ENCODE results near the gene CISTR.
A peak's percentile ranks its signal among the peaks of the same experiment; 100 is the strongest.

CISTR gene

GRCh38 chr12:53743266-53744129 is 8.3 kb downstream of the CISTR start:
- no peak for DNase-seq (ENCODE audit: low read depth)

- DNase-seq (ENCODE audit: low read depth) = no peak
Observed at GRCh38 chr12:53740130-53740491, 11.7 kb downstream of the CISTR start.

DNA sequence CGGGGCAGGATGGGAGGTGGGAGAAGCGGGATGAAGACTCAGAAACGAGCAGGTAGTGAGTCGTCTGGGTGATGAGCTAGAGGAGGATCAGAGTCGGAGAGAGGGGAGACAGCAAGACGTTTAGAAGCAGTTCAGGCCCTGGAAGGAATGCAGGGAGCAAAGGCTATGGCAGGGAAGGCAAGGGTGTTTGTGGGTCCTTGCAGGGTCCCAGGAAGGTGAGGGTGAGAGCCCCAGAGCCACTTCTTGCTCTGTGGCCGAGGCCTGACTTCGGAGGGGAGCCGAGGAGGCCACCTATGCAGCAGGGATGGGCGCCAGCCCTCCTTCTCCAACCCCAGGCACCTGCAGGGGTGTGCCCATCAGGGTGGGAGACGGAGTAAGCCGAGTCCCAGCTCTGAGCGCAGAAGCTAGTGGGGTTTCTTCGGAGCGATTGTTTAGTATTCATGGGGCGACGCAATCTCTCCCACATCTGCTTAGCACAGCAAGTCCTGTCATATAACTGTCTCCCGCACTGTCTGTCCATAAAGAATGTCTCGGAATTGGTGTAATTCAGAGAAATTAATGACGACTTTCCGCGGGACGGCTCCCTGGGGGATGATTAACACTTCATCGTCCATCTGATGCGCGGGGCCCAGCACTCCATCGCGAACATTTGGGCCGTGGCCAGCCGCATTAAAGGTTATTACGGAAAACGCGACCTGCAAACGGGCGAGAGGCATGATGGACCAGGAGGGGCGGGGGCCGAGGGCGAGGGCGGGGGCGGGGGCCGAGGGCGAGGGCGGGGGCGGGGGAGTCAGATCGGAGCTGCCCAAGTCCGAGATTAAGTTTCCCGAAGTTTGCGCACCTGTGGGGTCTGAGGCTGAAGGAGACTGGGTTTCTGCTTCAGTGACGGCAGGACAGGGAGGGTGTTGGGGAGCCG is 12.3 kb downstream of the CISTR start:
- DNase-seq (ENCODE audit: low read depth) = no peak

- DNase-seq (ENCODE audit: low read depth) = no peak
Observed at GRCh38 chr12:53738406-53739213, 13.2 kb downstream of the CISTR start.

DNA sequence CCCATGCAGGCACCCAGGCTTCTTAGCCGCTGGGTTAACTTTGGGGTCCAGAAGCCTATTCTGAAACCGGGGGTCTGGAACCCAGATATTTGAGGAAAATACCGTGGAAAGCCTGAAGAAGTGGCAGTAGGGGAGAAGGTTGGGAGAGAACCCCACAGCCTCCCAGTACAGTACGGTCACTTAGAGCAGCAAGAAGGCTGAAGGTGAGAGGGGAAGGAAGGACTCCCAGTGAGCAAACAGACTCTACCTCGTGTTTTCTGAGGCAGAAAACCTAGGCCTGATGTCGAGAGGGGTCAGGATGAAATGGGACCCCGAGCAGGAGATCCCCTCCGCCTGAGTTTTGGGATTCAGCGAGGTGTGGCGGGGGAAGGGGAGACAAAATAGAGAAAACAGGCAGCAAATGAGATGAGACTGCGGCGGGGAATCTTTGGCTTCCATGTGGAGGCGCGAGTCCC is 13.8 kb downstream of the CISTR start:
- DNase-seq (ENCODE audit: low read depth) = no peak

DNA sequence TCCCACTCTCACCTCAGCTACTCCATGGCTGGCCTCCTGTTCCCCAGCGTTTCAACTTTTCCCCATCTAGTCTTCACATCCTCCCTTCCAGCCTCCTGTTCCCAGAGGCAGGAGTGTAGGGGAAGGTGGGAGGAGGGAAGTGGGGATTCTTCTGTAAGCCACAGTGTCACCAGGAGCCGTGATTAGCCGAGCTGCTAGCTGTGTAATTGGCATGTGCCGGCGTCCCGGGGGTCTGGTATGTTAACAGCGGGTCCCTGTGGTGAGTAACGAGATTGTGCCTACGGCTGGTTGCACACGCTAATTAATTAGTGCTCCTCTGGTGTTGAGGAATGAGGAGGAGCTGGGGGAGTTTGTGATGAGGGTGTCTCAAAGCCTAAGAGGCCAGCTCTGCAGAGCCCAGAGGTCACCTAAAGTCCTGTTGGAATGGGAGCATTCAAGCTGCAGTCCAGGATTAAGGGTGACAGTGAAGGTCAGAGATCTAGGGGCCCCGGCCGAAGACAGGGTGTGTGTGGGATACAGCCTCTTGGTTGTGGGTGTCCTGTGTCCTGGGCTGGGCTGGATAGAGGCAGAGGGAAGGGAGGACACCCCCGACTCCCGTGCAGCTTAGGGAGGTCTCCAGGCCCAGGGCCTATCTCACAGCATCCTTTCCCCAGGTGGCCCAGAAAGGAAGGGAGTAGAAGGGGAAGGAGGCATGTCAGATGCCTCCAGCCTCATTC is 14.5 kb downstream of the CISTR start:
- DNase-seq (ENCODE audit: low read depth) = no peak

GRCh38 chr12:53736592-53736991 is 15.2 kb downstream of the CISTR start:
- no peak for DNase-seq (ENCODE audit: low read depth)

DNA sequence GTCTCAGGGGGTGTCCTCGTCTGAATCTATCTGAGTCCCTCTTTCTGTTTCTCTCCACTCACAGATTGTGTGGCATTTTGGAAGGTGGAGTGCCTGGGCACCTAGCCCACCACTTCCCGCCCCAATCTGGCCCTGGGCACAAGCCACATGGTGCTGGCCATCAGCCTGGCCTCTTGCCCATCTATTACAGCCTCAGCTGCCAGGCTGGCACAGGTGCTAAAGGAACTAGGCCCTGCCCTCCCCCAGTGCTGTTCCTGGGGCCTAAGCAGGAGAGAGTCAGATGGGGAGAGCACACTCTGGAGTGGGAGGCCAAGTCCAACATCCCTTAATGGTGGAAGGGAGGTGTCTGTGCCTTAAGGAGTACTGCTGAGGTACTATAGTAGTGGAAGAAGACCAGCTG is 16.2 kb downstream of the CISTR start:
- no peak for DNase-seq (ENCODE audit: low read depth)

- no peak for DNase-seq (ENCODE audit: low read depth)
Observed at GRCh38 chr12:53734425-53734824, 17.4 kb downstream of the CISTR start.

DNA sequence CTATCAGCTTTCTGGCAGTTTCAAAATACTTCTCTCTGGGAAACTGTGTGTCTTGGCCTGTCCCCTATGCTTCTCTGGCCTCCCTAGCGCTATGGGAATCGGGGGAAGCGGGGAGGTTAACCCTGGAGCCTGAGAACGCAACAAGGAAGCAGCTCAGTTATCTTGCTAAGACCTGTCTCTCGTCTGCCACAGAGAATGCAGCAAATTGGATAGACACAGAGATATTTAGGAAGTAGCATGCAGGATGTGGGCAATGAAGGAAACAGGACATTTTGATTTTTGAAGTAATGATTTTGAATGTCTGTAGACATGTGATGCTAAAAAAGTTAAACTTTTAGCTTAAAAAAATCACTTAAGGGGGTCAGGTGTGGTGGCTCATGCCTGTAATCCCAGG is 18.0 kb downstream of the CISTR start:
- no peak for DNase-seq (ENCODE audit: low read depth)

- no peak for DNase-seq (ENCODE audit: low read depth)
Observed at GRCh38 chr12:53733051-53733806, 18.6 kb downstream of the CISTR start.

- no peak for DNase-seq (ENCODE audit: low read depth)
Observed at GRCh38 chr12:53729644-53730043, 22.1 kb downstream of the CISTR start.

DNA sequence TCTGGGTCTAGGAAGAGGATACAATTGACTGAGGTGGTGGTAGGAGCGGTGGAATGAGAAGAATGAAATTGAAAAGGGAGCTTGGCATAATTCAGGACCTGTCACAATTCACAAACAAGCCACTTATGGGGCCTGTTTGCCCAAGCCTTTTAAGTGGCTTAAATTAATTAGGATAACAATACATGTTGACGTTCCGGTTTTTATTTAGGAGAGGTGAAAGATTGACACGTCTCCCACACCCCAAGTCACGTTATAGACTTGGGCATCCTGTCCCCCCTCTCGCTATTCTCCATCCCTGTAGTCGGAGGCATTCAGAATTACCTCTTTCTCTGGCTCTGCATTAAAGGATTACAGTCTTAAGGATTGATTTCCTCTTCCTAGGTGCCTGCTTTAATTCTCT is 23.6 kb downstream of the CISTR start:
- DNase-seq (ENCODE audit: low read depth) = no peak

DNA sequence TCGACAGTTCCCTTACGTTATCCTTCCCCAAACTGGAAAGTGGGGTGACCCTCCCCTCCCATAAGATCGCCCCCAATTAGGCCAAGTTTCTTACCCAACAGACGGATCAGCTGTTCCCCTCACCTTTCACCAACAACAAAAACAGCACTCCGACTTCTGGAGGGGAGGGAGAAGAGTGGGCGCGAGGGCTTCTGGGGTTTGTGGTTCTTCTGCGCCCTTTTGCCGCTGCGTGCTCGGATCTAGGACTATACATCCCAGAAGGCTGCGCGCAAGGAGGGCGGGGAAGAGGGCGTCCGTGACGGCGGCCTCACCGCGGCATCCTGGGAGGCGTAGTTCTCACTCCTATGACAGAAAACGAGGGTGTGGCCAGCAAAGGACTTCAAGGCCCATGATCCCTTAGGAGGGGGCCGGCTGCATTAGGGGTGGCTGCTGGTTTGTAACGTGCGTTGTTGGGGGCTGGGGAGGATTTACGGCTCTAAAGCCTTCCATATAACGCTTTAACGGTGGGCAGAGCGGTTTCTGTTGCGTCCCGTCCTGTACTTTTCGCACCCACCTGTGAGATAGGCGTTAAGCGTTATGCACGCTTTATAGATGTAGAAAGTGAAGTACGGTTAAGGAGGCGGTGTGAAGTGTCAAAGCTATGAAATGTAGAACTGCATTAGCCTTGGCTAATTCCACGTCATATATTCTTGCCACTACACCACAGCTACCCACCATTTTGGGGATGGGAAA is 24.3 kb downstream of the CISTR start, which contains the start of gene CALCOCO1:
Gene CALCOCO1 (minus strand): TSS at position 143 of the 732 bp plus-strand sequence. CDS start 2,210 bp downstream, outside the sequence.
- peak; percentile 77 for DNase-seq (ENCODE audit: low read depth)

DNA sequence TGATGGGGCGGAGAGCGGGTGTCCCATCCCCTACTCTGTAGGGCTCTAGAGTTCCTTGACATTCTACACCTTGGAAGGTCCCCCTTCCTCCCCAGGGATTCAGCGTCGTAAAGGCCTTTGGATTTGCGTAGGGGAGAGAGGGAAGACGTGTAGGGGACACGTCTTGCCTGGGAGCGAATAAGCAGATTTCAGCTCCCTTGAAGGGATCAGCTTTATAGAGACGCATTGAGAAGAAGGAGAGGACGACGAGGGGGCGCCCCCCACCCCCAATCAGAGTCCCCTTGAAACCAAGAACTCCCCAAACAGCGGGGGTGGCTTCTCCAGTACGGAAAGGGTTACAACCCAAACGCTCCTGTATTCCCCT is 24.9 kb downstream of the CISTR start:
- DNase-seq (ENCODE audit: low read depth) = no peak

- no peak for DNase-seq (ENCODE audit: low read depth)
Observed at GRCh38 chr12:53726341-53726740, 25.4 kb downstream of the CISTR start.

GRCh38 chr12:53725824-53726223 is 26.0 kb downstream of the CISTR start:
- DNase-seq (ENCODE audit: low read depth) = no peak

- DNase-seq (ENCODE audit: low read depth) = no peak
Observed at GRCh38 chr12:53722450-53723041, 29.2 kb downstream of the CISTR start.

GRCh38 chr12:53720946-53721345 is 30.8 kb downstream of the CISTR start:
- DNase-seq (ENCODE audit: low read depth) = no peak

DNA sequence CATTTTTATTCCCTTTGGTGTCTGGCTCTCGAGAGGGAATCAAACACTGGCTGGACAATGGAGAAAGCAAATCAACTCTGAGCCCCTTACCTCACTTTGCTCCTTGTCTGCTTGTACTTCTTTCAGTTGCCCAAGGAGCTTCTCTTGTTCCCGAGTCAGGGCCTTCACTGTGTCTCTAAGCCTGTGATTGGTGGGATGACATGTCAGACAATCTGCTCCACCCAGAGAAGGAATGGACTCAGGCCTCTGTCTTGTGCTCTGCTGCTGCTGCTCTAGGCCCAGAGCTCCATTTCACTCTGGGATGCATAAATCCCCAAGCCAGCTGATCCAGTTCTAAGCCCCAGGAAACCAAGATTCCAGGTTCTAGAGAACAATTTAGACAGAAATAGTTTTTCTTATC is 32.1 kb downstream of the CISTR start:
- no peak for DNase-seq (ENCODE audit: low read depth)

All from stimulated activated CD8-positive, alpha-beta memory T cell treated with anti-CD3 and anti-CD28 coated beads, Interleukin-15, amount 100 ng/mL, for 24 hours (primary cell).